GM21367 (cell line): Measurements from ENCODE around the gene STX1B.

Source experiments
- ATAC-seq: cut with Tn5 transposase; IDR thresholded peaks from one replicate; pipeline ENCODE4 v1.9.1; 2021; ENCODE audit not compliant: unreplicated experiment

Gene STX1B

GRCh38 chr16:30980023-30980371, 30.4 kb downstream of the STX1B start:
- ATAC-seq: no peak

GRCh38 chr16:30979170-30980022, 31.0 kb downstream of the STX1B start:
- no peak for ATAC-seq

- no peak for ATAC-seq
Observed at GRCh38 chr16:30977502-30977901, 32.9 kb downstream of the STX1B start.

GRCh38 chr16:30976486-30976885, 34.0 kb downstream of the STX1B start:
- no peak for ATAC-seq

- ATAC-seq: no peak
Observed at GRCh38 chr16:30974348-30974747, 36.1 kb downstream of the STX1B start.

- no peak for ATAC-seq
Observed at GRCh38 chr16:30972872-30973271, 37.6 kb downstream of the STX1B start.

GRCh38 chr16:30971298-30971697, 39.1 kb downstream of the STX1B start:
- no peak for ATAC-seq

- no peak for ATAC-seq
Observed at GRCh38 chr16:30969246-30969842, 41.1 kb downstream of the STX1B start.

- ATAC-seq: no peak
Observed at GRCh38 chr16:30967795-30968194, 42.6 kb downstream of the STX1B start.

- no peak for ATAC-seq
Observed at GRCh38 chr16:30966033-30966619, 44.3 kb downstream of the STX1B start.

GRCh38 chr16:30965436-30965835, 45.0 kb downstream of the STX1B start:
- ATAC-seq: no peak

GRCh38 chr16:30964574-30965226, 45.7 kb downstream of the STX1B start:
- ATAC-seq: no peak

GRCh38 chr16:30963925-30964511, 46.4 kb downstream of the STX1B start:
- no peak for ATAC-seq

GRCh38 chr16:30961384-30961783, 49.1 kb downstream of the STX1B start:
- ATAC-seq: no peak

GRCh38 chr16:30958175-30959079, 52.0 kb downstream of the STX1B start:
- peak; percentile 27 for ATAC-seq

GRCh38 chr16:30957456-30958174, 52.8 kb downstream of the STX1B start, which contains the start of gene SETD1A:
SETD1A (plus strand) TSS chr16:30957754; CDS start chr16:30958732, 978 bp downstream.
- peak; percentile 44 for ATAC-seq

- ATAC-seq: peak; percentile 31
Observed at GRCh38 chr16:30956601-30957455, 53.6 kb downstream of the STX1B start.

- no peak for ATAC-seq
Observed at GRCh38 chr16:30954993-30955392, 55.4 kb downstream of the STX1B start.
